ENCODE data around the gene POPDC3.

DNA sequence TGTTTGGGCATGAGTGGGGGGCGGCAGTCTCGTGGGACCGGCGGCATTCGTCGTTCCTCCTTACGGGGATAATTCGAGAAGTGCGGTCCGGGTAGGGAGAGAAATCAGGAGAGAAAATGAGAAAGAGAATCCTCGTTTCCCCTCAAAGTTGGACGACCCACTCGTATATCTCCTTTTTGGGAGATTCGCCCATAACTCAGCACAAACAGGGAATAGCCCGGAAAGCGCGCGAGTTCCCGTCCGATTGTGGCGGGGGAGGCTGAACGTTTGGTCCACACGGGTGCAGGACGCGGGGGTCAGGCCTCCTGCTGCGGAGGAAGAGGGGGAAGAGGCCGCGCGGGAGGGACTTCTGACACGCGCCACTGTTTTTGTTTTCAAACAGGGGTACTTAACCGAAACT is 42.4 kb downstream of the POPDC3 start:
- TF ChIP-seq, protein P1, sequence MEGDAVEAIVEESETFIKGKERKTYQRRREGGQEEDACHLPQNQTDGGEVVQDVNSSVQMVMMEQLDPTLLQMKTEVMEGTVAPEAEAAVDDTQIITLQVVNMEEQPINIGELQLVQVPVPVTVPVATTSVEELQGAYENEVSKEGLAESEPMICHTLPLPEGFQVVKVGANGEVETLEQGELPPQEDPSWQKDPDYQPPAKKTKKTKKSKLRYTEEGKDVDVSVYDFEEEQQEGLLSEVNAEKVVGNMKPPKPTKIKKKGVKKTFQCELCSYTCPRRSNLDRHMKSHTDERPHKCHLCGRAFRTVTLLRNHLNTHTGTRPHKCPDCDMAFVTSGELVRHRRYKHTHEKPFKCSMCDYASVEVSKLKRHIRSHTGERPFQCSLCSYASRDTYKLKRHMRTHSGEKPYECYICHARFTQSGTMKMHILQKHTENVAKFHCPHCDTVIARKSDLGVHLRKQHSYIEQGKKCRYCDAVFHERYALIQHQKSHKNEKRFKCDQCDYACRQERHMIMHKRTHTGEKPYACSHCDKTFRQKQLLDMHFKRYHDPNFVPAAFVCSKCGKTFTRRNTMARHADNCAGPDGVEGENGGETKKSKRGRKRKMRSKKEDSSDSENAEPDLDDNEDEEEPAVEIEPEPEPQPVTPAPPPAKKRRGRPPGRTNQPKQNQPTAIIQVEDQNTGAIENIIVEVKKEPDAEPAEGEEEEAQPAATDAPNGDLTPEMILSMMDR (IDR thresholded peaks at IDR 0.05; ENCODE audit: poor library complexity): no peak
- no peak for TF ChIP-seq EZH2 (IDR thresholded peaks at IDR 0.05; ENCODE audit: borderline replicate concordance)
- no peak for TF ChIP-seq EZH2phosphoT487 (IDR thresholded peaks at IDR 0.05; ENCODE audit: low read depth, severe bottlenecking, unreplicated experiment)
